Naive thymus-derived CD4-positive, alpha-beta T cell (primary cell): ENCODE data around the gene RABGAP1. TPM values are rescaled to one million over a fixed set of nuclear protein-coding genes. Genes with fewer than 3 reads are reported as not detected.

Experiments
- ATAC-seq: fragments of 150-1000 bp; cut with Tn5 transposase; 2 replicates; pipeline ENCODE4 v1.10.0; 2021; ENCODE audit warnings: mild to moderate bottlenecking, moderate library complexity
- CTCF ChIA-PET: fragments of 350-600 bp; sonication (Branson Sonifier 250); formaldehyde crosslinking; loops from one replicate; lab custom pipeline; 2021; ENCODE audit warnings: antibody characterized with exemption; lab: Charles Lee
- POLR2A ChIA-PET: fragments of 350-600 bp; sonication (Branson Sonifier 250); formaldehyde crosslinking; loops from one replicate; lab custom pipeline; 2021; ENCODE audit warnings: antibody characterized with exemption, inconsistent platforms; lab: Charles Lee
- DNase-seq, 9 donors: peaks; one replicate each; pipeline versions ENCODE4 v3.0.0 to v3.0.0-alpha.2; 2020 to 2022; ENCODE audit warnings: mixed read lengths in 1 of 9
- H3K27ac ChIP-seq: one replicate; pipeline ENCODE4 v1.7.0; 2013; ENCODE audit warnings: mild to moderate bottlenecking, low read depth, low read length, moderate library complexity
- H3K27me3 ChIP-seq, 2 donors: one replicate each; pipeline ENCODE4 v1.7.0; 2013; ENCODE audit warnings: low read length in 2 of 2, mild to moderate bottlenecking in 2 of 2, moderate library complexity in 2 of 2; ENCODE audit not compliant: control insufficient read depth in 2 of 2, insufficient read depth in 2 of 2
- H3K36me3 ChIP-seq, 3 experiments: 1 replicate in 2 of 3; 2 replicates in 1 of 3; pipeline ENCODE4 v1.7.0; 2013; ENCODE audit warnings: low read length in 3 of 3, mild to moderate bottlenecking in 3 of 3, moderate library complexity in 1 of 3; ENCODE audit not compliant: insufficient read depth in 3 of 3, control insufficient read depth in 2 of 3
- H3K4me1 ChIP-seq, 2 donors: one replicate each; pipeline ENCODE4 v1.7.0; 2013; ENCODE audit warnings: low read length in 2 of 2, mild to moderate bottlenecking in 2 of 2, moderate library complexity in 1 of 2; ENCODE audit not compliant: control insufficient read depth in 2 of 2, insufficient read depth in 2 of 2
- H3K4me3 ChIP-seq: 2 replicates; pipeline ENCODE4 v1.7.0; 2013; ENCODE audit warnings: mild to moderate bottlenecking, low read length
- H3K9me3 ChIP-seq, 3 experiments: 1 replicate in 2 of 3; 2 replicates in 1 of 3; pipeline ENCODE4 v1.7.0; 2013; ENCODE audit warnings: low read length in 3 of 3; ENCODE audit not compliant: control insufficient read depth in 2 of 3
- H3K27ac Mint-ChIP-seq, 9 donors: one replicate each; pipeline ENCODE4 v1.8.0; 2020 to 2022; ENCODE audit warnings: mixed read lengths in 9 of 9, mild to moderate bottlenecking in 8 of 9, moderate library complexity in 5 of 9, inconsistent platforms in 2 of 9
- H3K27me3 Mint-ChIP-seq, 5 donors: one replicate each; pipeline ENCODE4 v1.8.0; 2021 to 2022; ENCODE audit warnings: mixed read lengths in 5 of 5, mild to moderate bottlenecking in 1 of 5
- H3K36me3 Mint-ChIP-seq, 5 donors: one replicate each; pipeline ENCODE4 v1.8.0; 2020 to 2022; ENCODE audit warnings: mixed read lengths in 5 of 5, mild to moderate bottlenecking in 3 of 5, inconsistent platforms in 1 of 5
- H3K4me1 Mint-ChIP-seq, 7 donors: one replicate each; pipeline ENCODE4 v1.8.0; 2020 to 2022; ENCODE audit warnings: mixed read lengths in 7 of 7, mild to moderate bottlenecking in 3 of 7, inconsistent platforms in 1 of 7
- H3K4me3 Mint-ChIP-seq, 10 donors: one replicate each; pipeline ENCODE4 v1.8.0; 2020 to 2022; ENCODE audit warnings: mild to moderate bottlenecking in 10 of 10, mixed read lengths in 10 of 10, moderate library complexity in 6 of 10, inconsistent platforms in 2 of 10
- H3K9me3 Mint-ChIP-seq, 11 donors: one replicate each; pipeline ENCODE4 v1.8.0; 2020 to 2022; ENCODE audit warnings: mixed read lengths in 11 of 11, mild to moderate bottlenecking in 4 of 11, inconsistent platforms in 1 of 11, moderate library complexity in 1 of 11
- intact Hi-C, 2 donors: fragments of 100-400 bp; cut with micrococcal nuclease; formaldehyde crosslinking; loops; one replicate each; pipeline ENCODE4 v1.15.1; 2023
- polyA plus RNA-seq, 2 donors: library from polyadenylated mRNA; unstranded; fragments of 300-500 nt; fragmentation: Illumina TruSeq; gene quantifications; one replicate each; pipeline ENCODE4 v1.2.3, GENCODE V29; 2021
- total RNA-seq, 6 experiments: library from RNA in 5 of 6; stranded (reverse) in 5 of 6; gene quantifications; 1 replicate in 5 of 6; 2 replicates in 1 of 6; pipeline ENCODE4 v1.2.3 and lab custom pipeline; 2021 to 2026

Gene RABGAP1
- total and polyA plus RNA-seq, 7 experiments from 2014 or later: 25.5 to 45.7 (median 34.1) TPM

- H3K27me3 Mint-ChIP-seq: no peaks in the 10 kb centered on the region
- no peak overlapping the region for H3K4me3 ChIP-seq
- H3K36me3 ChIP-seq: peaks cover 0 to 61% (median 4%) of the 10 kb centered on the region in 3 experiments
- no peaks in the 10 kb centered on the region for H3K9me3 ChIP-seq
- ChIA-PET POLR2A (no interaction called here), CTCF (no interaction called here)
- intact Hi-C loops: loop anchor here in 1 of 2 donors (10.0 kb wide), 1 partner anchor 117 kb away; no protein-coding TSS in a partner anchor
- H3K27ac Mint-ChIP-seq: peak overlapping the region in 4 of 9 donors; percentile 23 to 78 (median 30)
- no peak overlapping the region for H3K27ac ChIP-seq
- no peak overlapping the region for H3K4me3 Mint-ChIP-seq
- peaks cover 0 to 2% (median 0%) of the 10 kb centered on the region in 11 donors for H3K9me3 Mint-ChIP-seq
- H3K36me3 Mint-ChIP-seq: peaks cover 0 to 12% (median 3%) of the 10 kb centered on the region in 5 donors
- ATAC-seq: no peak
- no peaks in the 10 kb centered on the region for H3K27me3 ChIP-seq
- no peak for DNase-seq
- peaks cover 0 to 7% of the 10 kb centered on the region in 2 donors for H3K4me1 ChIP-seq
- peaks cover 12 to 25% (median 19%) of the 10 kb centered on the region in 7 donors for H3K4me1 Mint-ChIP-seq
Observed at GRCh38 chr9:123107639-123108285, 166.9 kb downstream of the RABGAP1 start.

- Histone ChIP-seq H3K4me3 (no peak overlapping the region), H3K9me3 (no peaks in the 10 kb centered on the region), H3K27me3 (no peaks in the 10 kb centered on the region), H3K36me3 (peaks cover 0 to 55% (median 4%) of the 10 kb centered on the region in 3 experiments), H3K27ac (no peak overlapping the region), H3K4me1 (peaks cover 0 to 7% of the 10 kb centered on the region in 2 donors)
- Mint-ChIP-seq H3K27ac (peak overlapping the region in 3 of 9 donors; percentile 18 to 66 (median 21)), H3K27me3 (no peaks in the 10 kb centered on the region), H3K4me3 (no peak overlapping the region), H3K4me1 (peaks cover 12 to 27% (median 23%) of the 10 kb centered on the region in 7 donors), H3K9me3 (peaks cover 0 to 2% (median 0%) of the 10 kb centered on the region in 11 donors), H3K36me3 (peaks cover 0 to 7% (median 0%) of the 10 kb centered on the region in 5 donors)
- CTCF ChIA-PET: no interaction called here
- ATAC-seq: no peak
- no peak for DNase-seq
- POLR2A ChIA-PET: no interaction called here
- intact Hi-C loops: loop anchor here in 1 of 2 donors (10.0 kb wide), 1 partner anchor 116 kb away; no protein-coding TSS in a partner anchor
Observed at GRCh38 chr9:123108976-123109375, 168.2 kb downstream of the RABGAP1 start.

- POLR2A ChIA-PET: no interaction called here
- ATAC-seq (no peak), DNase-seq (no peak)
- Histone ChIP-seq H3K4me1 (peaks cover 0 to 7% of the 10 kb centered on the region in 2 donors), H3K27ac (no peak overlapping the region), H3K36me3 (peaks cover 0 to 53% (median 4%) of the 10 kb centered on the region in 3 experiments), H3K27me3 (no peaks in the 10 kb centered on the region), H3K4me3 (no peak overlapping the region), H3K9me3 (no peaks in the 10 kb centered on the region)
- H3K27ac Mint-ChIP-seq: peak overlapping the region in 3 of 9 donors; percentile 21 to 28 (median 22)
- intact Hi-C loops: loop anchor here in 1 of 2 donors (2.0 to 10.0 kb wide), 2 partner anchors 115 to 241 kb away; no protein-coding TSS in a partner anchor
- H3K4me1 Mint-ChIP-seq: peaks cover 12 to 27% (median 23%) of the 10 kb centered on the region in 7 donors
- CTCF ChIA-PET: no interaction called here
- H3K36me3 Mint-ChIP-seq: peaks cover 0 to 7% (median 0%) of the 10 kb centered on the region in 5 donors
- H3K27me3 Mint-ChIP-seq: no peaks in the 10 kb centered on the region
- peaks cover 0 to 2% (median 0%) of the 10 kb centered on the region in 11 donors for H3K9me3 Mint-ChIP-seq
- no peak overlapping the region for H3K4me3 Mint-ChIP-seq
Observed at GRCh38 chr9:123109540-123110279, 168.9 kb downstream of the RABGAP1 start.

- Mint-ChIP-seq H3K4me1 (peaks cover 12 to 27% (median 23%) of the 10 kb centered on the region in 7 donors), H3K9me3 (no peaks in the 10 kb centered on the region), H3K36me3 (peaks cover 0 to 20% (median 0%) of the 10 kb centered on the region in 5 donors), H3K27me3 (no peaks in the 10 kb centered on the region), H3K4me3 (peak overlapping the region in 6 of 10 donors; percentile 13 to 62 (median 36)), H3K27ac (peak overlapping the region; percentile 58 to 94 (median 87))
- H3K27ac ChIP-seq: peak overlapping the region; percentile 10
- H3K4me3 ChIP-seq: no peak overlapping the region
- DNase-seq: peak in 1 of 9 donors; percentile 18
- H3K36me3 ChIP-seq: peaks cover 0 to 59% (median 4%) of the 10 kb centered on the region in 3 experiments
- H3K27me3 ChIP-seq: no peaks in the 10 kb centered on the region
- intact Hi-C loops: loop anchor here in 1 of 2 donors (2.0 kb wide), 1 partner anchor 239 kb away; no protein-coding TSS in a partner anchor
- POLR2A ChIA-PET: no interaction called here
- ATAC-seq: peak; percentile 23
- peaks cover 0 to 7% of the 10 kb centered on the region in 2 donors for H3K4me1 ChIP-seq
- CTCF ChIA-PET: no interaction called here
- no peaks in the 10 kb centered on the region for H3K9me3 ChIP-seq
Observed at GRCh38 chr9:123111427-123112014, 170.7 kb downstream of the RABGAP1 start.

- intact Hi-C loops: no loop called here
- no peaks in the 10 kb centered on the region for H3K9me3 Mint-ChIP-seq
- Histone ChIP-seq H3K27me3 (no peaks in the 10 kb centered on the region), H3K27ac (peak overlapping the region; percentile 10), H3K4me3 (no peak overlapping the region), H3K36me3 (peaks cover 0 to 52% (median 4%) of the 10 kb centered on the region in 3 experiments), H3K4me1 (peaks cover 0 to 7% of the 10 kb centered on the region in 2 donors), H3K9me3 (no peaks in the 10 kb centered on the region)
- CTCF ChIA-PET: no interaction called here
- DNase-seq: peak in 5 of 9 donors; percentile 7 to 36 (median 21)
- H3K27ac Mint-ChIP-seq: peak overlapping the region; percentile 58 to 94 (median 87)
- H3K4me3 Mint-ChIP-seq: peak overlapping the region in 6 of 10 donors; percentile 14 to 62 (median 46)
- H3K4me1 Mint-ChIP-seq: peaks cover 12 to 27% (median 23%) of the 10 kb centered on the region in 7 donors
- no peaks in the 10 kb centered on the region for H3K27me3 Mint-ChIP-seq
- peaks cover 0 to 16% (median 0%) of the 10 kb centered on the region in 5 donors for H3K36me3 Mint-ChIP-seq
- ATAC-seq: peak; percentile 36
- POLR2A ChIA-PET: interaction anchor here (0.5 kb wide), 1 partner anchor 28 kb away, joined by 3 read pairs; no protein-coding TSS in a partner anchor
Observed at GRCh38 chr9:123112015-123112975, 171.5 kb downstream of the RABGAP1 start.
